Measurements from ENCODE around the gene INAFM1.
"Not testable (repeated sequence)": the region's sequence is repeated elsewhere in the genome, so short reads cannot be mapped to it uniquely, and the experiment has no call there.

Gene INAFM1

DNA sequence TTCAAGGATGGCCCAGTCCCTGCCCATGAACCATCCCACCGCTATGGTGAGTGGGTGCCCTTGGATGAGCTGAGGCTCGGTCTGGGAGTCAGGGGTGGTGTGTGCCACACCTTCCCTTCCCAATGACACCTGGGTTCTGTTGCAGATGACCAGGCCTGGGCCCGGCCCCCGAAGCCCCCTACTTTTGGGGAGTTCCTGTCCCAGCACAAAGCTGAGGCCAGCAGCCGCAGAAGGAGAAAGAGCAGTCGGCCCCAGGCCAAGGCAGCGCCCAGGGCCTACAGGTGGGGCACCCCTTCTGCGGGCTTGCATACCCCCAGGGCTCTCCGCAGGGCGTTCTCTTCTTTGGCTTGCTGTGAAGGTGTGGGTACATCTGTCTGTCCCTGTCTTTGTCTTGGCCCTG lies 4.3 kb upstream of the INAFM1 start:
- no peak for DNase-seq

DNA sequence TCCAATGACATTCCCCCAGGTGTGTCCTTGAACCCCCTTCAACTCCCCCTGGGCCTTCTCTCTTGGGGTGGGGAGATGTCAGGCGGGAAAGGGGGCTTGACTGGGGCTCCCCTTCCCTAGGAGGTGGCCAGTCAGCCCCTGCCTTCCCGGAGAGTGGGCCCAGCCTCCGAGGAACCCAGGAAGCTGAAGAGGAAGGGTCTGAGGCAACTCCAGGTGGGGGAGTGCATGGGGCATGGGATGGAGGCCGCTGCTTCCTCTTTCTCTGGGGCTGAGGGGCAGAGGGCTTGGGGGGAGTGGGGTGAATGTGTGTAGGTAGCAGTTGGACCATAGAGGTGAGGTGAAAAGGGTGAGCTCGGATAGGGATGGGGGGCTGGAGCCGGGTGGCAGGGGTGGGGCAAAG lies 2.7 kb upstream of the INAFM1 start:
- DNase-seq: no peak

DNA sequence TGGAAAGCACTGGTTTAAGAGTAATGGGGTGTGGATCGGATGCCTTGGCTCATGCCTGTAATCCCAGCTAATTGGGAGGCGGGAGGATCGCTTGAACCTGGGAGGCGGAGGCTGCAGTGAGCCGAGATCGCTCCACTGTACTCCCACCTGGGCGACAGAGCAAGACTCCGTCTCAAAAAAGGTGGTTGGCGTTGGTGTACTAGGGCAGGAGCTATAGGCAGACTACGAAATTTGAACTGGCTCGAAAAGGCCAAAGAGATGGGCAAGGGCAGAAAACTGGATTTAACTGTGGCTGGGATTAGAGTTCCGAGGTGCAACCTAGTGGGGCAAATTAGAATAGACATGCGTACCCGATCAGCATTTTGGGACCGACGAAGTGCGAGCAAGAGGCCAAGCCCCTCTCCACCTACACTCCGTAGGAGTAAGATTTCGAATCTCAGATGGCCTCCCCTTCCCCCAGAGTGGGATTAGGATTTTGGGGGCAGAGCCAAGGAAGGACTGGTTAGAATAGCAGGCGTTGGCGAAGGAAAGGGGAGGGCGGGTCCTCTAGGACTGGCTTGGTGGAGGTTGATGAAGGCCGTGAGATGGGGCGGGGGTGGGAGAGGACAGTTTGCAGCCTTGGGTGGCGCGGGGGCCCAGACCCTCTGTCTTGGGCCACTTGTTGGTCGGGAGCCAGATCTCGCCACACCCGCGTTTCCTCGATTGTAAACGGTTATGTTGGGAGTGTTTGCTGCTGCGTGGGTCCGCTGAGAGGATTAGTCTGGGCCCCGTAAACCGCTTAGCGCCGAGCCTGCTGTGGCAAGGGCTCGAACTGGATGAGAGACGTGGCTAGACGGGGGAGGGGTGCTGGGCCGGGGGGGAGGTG lies 2.0 kb upstream of the INAFM1 start:
- DNase-seq: peak; percentile 43

DNA sequence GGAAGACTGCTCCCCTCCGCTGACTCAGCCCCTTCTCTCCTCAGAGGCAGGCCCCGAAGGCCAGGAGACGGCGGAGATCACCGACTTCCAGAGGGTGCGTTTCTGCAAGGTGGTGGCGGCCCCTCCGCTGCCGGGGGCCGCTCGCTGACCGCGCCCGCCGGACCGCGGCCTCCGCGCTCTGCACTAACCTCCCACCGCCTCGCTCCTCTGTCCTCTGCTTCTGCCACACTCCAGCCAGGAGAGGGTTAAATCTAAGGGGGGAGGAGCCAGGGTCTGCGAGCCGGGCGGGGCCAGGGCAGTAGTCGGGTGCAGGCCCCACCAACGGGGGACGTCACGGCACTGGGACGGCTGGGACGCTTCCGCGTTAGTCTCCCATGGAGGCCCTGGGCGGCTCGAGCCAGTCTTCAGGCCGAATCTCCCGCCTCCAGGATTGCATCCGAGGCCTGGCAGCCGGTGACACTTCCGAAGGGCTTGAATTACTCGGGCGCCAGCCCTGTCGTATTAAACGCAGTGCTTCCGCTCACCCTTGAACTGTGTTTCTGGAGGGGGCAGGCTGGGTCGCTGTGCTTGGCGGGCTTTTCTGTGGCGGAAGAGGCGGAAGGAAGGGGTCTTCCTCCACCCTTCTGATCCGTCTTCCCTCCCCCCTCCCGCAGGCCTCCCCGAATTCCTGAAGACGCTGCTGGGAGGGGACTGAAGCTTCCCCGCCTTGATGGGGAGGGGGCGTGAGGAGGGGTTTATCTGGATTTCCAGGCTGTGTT lies 1.2 kb upstream of the INAFM1 start:
- peak; percentile 77 for DNase-seq

DNA sequence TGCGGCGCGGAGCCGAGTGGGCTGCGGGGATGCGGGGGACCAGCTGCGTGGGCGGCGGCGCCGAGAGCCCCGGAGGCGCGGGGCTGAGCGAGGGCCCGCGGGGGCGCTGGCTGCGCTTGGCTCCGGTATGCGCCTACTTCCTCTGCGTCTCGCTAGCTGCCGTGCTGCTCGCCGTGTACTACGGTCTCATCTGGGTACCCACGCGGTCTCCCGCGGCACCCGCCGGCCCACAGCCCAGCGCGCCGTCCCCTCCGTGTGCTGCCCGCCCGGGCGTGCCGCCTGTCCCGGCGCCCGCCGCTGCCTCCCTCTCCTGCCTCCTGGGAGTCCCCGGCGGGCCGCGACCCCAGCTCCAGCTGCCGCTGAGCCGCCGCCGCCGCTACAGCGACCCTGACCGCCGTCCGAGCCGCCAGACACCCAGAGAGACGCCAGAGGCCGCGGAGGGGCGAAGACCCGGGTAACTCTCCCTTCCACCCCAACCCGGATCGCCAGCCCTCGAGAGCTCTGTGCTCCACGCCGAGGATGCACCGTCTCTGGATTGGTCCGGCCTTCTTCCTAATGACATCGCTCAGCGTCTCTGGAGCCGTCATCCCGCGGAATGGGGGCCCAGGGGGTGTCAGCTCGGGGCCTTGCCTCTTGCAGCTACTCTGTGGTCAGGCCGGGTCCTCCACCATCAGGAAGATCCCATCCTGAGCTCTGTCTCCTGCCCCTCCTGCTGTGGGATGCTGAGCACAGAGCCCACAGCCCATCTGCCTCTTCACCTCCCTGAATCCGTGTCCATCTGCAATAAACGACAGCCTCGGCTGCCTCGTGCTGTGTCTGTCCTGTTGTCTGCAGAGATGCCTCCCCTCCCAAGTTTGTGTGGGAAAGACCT lies 441 bp downstream of the INAFM1 start:
- no peak for DNase-seq

DNA sequence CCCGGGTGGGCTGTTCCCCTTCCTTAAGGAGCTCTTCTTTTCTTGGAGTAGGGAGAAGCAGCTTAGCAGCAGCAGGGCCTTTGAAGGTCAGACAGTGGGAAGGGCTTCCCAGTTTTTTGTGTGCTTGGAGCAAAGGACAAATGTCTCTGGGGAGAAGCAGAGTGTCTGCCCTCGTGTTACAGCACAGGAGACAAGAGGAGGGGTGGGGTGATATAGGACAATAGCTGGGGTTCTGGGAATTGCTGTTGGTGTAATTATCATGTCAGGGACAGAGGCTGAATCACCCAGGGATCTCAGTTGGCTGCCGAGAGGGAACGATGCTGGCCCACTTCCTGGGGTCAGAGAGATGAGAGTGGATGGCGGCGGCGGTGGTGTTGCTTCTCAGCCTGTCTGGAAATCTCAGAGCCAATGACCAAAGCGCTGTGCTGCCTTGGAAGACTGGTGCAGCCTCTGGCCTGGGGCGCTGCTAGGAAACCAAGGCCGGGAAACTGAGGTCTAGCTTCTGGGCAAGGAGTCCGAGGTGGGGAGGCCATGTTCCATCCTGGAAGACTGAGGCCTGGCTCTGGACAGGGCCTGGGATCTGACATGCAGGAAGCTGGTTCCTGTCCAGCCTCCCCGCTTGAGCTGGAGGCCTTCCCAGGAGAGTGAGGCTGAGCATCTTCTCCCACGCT lies 1.2 kb downstream of the INAFM1 start:
- DNase-seq: no peak

DNA sequence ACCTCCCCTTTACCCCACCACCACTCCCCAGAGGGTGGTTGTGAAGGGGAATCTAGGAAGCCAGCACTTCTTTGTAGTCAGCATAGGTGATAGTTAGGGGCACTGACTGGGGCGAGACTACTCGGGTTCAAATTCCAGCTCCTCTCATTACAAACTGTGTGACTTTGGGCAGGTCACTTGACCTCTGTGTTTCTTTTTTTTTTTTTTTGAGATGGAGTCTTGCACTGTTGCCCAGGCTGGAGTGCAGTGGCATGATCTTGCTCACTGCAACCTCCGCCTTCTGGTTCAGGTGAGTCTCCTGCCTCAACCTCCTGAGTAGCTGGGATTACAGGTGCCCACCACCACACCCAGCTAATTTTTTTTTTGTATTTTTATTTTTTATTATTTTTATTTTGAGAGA lies 1.8 kb downstream of the INAFM1 start:
- not testable (repeated sequence) for DNase-seq

DNA sequence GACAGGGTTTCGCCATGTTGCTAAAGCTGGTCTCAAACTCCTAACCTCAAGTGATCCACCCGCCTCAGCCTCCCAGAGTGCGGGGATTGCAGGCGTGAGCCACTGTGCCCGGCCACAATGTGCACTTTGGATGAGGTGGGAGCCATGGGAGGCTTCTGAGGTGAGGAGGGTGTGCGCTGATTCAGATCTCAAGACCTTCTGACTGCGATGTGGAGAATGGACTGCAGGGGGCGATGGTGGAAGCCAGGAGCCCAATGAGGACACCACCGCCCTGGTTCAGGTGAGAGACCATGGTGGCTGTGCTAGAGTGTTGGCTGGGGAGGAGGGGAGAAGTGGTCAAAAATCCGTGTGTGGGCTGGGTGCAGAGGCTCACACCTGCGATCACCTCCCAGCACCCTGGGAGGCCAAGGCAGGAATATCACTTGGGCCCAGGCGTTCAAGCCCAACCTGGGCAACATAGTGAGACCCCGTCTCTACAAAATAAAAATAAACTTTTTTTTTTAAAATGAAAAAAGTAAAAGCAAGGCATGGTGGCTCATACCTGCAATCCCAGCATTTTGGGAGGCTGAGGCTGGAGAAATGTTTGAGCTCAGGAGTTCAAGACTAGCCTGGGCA lies 5.6 kb downstream of the INAFM1 start:
- no peak for DNase-seq

DNA sequence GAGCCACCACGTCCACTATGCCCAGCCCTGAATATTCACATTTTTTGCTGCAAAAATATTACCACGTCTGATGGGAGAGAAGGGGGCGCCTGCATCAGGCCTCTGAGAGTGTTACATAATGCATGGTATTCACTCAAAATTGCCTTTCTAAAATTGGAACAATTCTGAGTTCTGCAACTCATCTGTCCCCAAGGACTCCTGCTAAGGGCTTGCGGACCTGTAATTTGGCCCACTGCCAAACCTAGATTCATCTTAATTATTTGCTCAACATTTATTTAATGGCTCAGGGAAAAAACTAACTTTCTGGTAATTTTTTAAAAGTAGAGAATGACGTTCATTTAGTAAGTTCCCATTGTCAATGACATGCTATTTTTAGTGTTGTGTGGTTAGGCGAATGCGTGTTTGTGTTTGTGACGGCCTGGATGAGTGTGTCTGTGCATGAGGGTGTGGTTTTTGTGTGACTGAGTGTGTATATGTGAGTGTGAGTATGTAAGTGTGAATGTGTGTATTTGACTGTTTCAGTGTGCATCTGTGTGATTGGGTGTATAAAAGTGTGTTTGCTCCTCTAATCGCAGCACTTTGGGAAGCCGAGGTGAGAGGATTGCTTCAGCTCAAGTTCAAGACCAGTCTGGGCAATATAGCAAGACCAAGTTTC lies 8.8 kb downstream of the INAFM1 start:
- peak; percentile 19 for DNase-seq

DNA sequence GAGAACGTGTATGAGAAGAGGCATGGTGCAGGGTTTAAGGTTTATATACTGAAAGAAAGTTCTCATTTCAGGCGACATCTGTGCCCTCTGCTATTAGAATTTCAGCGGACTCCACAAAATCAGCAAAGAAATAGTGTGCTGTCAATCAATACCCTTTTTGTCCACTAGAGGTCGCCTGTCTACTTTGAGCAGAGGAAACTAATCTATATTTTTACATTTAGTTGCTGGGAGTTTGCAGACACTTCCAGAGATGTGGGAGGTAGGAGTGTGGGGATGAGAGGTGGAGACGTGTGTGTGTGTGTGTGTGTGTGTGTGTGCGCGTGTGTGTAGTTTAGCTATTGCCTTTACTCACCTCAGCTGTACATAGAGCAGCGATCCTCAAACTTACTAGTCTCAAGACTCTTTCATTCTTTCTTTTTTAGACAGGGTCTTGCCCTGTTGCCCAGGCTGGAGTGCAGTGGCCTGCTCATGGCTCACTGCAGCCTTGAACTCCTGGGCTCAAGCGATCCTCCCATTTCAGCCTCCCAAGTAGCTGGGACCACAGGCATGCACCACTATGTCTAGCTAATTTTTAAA lies 9.7 kb downstream of the INAFM1 start:
- peak; percentile 50 for DNase-seq

DNA sequence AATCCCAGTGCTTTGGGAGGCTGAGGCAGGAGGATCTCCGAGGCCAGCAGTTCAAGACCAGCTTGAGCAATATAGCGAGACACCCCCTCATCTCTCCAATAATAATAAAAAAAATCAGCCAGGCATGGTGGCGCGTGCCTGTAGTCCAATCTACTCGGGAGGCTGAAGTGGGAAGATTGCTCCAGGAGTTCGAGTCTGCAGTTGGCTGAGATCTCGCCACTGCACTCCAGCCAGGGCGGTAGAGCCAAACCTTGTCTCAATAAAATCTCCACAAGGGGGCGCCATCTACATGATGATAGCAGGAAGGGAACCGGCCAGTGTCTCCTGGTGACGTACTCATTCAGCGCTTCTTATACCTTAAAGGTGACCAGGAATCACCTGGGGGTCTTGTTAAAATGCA lies 21.4 kb downstream of the INAFM1 start:
- peak; percentile 84 for DNase-seq

DNA sequence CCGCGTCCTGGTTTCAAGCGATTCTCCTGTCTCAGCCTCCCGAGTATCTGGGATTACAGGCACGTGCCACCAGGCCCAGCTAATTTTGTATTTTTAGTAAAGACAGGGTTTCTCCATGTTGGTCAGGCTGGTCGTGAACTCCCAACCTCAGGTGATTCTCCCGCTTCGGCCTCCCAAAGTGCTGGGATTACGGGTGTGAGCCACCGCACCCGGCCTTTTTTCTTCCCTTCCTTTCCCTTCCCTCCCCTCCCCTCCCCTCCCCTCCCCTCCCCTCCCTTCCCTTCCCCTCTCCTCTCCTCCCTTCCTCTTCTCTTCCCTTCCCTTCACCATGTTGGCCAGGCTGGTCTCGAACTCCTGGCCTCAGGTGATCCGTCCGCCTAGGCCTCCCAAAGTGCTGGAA lies 26.2 kb downstream of the INAFM1 start:
- DNase-seq: not testable (repeated sequence)

DNA sequence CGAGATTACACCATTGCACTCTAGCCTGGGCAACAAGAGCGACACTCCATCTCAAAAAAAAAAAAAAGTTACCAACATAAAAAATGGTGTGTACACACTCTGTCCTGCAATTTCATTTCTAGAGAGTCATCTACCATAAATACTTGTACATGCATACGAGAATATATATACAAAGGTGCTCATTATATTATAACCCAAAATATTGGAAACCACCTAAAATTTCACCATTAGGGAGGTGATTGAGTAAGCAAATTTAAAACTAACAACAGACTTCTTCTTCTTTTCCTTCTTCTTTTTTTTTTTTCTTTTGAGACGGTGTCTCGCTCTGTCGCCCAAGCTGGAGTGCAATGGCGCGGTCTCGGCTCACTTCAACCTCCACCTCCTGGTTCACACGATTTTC lies 27.6 kb downstream of the INAFM1 start:
- DNase-seq: no peak

DNA sequence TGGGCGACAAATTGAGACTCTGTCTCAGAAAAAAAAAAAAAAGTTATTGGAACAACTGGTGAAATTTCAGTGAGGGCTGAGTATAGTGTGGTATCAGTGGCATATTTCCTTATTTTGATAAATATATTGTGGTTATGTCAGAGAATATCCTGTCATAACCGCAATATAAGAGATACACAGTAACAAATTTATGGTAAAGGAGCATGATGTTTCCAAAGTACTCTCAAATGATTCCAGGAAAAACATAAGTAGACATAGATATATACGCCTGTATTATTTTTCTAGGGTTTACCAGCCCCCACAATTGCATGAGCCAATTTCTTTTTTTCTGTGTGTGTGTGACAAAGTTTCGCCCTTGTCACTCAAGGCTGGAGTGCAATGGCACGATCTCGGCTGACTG lies 29.3 kb downstream of the INAFM1 start:
- no peak for DNase-seq

DNA sequence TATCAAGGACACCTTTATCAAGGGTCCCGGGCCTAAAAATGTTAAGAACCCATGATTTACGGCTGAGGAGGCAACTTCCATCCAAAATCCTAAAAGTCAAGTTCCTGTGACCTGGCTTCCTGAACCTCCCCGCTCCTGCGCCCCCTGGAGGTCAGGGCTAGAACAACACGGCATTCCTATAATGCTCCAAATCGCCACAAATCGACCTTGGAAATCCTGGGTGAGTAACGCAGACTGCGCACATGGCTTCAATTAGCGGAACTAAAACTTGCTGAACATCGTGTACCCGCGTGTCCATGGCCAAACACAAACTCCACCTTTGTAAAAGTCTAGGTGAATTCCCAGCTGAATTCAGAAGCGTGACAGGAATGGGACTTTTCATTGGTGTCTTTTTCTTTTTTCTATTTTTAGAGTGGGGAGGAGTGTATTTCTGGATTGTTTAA lies 30.6 kb downstream of the INAFM1 start:
- DNase-seq: peak; percentile 8

DNA sequence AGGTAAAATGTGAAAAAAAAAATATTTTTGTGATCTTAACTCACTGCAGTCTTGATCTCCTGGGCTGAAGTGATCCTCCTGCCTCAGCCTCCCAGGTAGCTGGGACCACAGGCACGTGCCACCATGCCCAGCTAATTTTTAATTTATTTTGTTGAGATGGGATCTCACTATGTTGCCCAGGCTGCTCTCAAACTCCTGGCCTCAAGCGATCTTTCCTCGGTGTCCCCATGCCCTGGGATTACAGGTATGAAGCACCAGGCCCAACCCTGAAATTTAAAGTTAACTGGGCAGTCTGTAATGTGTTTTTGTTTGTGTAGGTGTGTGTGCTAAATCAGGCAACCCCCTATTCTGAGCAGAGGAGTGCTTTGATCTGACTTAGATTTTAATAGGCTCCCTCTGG lies 31.6 kb downstream of the INAFM1 start:
- no peak for DNase-seq

DNA sequence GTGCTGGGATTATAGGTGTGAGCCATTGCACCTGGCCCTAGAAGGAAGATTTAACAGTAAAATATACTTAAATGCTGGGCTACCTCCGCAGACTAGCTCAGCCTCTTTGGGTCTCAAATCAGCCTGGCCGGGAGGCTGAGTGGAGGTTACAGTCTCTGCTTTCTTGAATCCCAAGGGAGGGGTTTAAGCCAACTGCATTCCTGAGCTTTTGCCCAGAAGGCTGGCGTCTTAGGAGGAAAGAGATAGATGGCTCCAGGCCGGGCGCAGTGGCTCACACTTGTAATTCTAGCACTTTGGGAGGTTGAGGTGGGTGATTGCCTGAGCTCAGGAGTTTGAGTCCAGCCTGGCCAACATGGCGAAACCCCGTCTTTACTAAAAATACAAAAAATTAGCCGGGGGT lies 34.4 kb downstream of the INAFM1 start:
- DNase-seq: no peak

DNA sequence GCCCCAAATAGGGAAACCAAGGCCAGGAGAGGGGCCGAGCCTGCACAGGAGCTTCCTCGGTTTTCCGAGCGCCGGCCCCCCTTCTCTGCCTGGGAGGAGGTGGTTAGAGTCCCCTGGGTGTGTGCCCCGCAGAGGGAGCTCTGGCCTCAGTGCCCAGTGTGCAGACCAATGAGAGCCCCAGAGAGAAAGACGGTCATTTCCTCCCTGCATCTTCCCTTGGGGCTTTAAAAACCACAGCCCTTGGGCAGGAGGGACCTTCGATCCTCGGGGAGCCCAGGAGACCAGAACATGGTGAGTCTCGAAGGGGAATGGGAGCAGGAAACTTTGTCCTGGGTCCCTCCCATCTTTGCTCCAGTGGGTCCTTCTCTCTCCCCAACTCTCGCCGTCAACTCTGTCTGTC lies 34.9 kb downstream of the INAFM1 start, which contains the start of gene C5AR1:
Gene C5AR1, plus strand, starts transcription at position 254 of the 400 bp plus-strand sequence. Its CDS starts 35 bp downstream, at position 289.
- DNase-seq: no peak

DNA sequence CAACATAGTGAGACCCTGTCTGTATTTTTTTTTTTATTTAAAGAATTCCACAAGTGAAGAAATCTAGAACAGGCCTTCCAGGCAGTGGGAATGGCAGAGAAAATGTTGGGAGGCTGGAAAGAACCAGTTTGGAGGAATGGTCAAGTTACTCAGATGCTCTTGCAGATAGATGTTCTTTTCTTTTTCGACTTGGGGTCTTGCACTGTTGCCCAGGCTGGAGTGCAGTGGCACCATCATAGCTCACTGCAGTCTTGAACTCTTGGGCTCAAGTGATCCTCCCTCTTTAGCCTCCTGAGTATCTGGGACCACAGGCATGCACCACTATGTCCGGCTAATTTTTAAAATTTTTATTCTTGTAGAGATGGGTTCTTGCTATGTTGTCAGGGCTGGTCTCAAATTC lies 35.6 kb downstream of the INAFM1 start:
- no peak for DNase-seq

DNA sequence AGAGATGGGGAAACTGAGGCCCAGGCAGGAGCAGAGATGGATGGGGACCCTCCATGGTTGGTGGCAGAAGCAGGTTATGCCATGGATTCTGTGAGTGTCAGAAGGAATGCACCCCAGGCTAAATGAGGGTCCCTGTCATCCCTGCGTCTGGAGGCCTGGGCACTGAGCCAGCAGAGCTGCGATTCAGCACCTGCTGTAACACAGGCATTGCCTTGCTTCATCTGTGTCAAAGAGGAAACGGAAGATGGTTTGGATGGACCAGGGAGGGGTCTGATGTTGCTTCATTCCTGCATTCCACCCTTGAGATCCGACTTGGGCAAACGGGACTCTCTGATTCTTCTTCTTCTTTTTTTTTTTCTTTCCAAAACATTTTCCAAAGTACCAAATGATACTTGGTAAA lies 36.1 kb downstream of the INAFM1 start:
- peak; percentile 21 for DNase-seq

DNA sequence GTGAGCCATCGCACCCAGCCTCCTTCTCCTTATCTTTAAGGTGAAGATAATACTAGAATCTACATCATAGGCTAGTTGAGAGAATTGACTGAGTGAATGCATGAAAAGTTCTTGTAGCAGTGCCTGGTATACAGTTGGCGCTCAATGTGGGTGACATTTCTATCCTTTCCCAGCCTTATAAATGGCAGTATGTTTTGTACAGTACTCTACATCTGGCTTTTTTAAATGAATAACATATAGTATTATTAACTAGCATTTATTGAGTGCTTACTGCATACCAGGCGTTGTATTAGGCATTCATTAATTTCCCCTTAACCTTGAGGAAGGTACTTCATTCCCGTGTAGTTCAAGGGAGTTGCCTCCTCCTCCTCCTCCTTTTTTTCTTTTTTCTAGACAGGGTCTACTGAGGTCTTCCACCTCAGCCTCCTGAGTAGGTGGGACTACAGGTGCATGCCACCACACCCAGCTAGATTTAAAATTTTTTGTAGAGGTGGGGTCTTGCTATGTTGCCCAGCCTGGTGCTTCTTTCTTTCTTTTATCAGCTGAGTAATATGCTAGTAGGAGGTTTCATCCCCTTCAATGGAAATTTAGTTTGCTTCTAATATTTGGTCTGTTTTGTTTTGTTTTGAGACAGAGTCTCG lies 37.8 kb downstream of the INAFM1 start:
- no peak for DNase-seq

Data from NCI-H1436 (cell line).